Keratinocyte (primary cell): ENCODE data around the gene ODAD4. TPM values are rescaled to one million over a fixed set of nuclear protein-coding genes. Genes with fewer than 3 reads are reported as not detected.

Experiments
- DNase-seq: peaks from one replicate; pipeline ENCODE4 v3.0.0-alpha.2; 2011; ENCODE audit warnings: low read depth, missing footprints, low spot score
- FAIRE-seq: peaks from 2 replicates; lab custom pipeline; 2011; peaks lifted over from hg19 to GRCh38; lab: Jason Lieb, UNC
- H2AFZ ChIP-seq: 2 replicates; pipeline ENCODE4 v1.6.0; 2012; ENCODE audit warnings: low read length, control low read depth, inconsistent platforms; ENCODE audit not compliant: control insufficient read depth
- H3K27ac ChIP-seq: 2 replicates; pipeline ENCODE4 v1.5.1; 2011; ENCODE audit warnings: low read length; ENCODE audit not compliant: control insufficient read depth, insufficient read depth
- H3K27me3 ChIP-seq: 3 replicates; pipeline ENCODE4 v1.6.0; 2011; ENCODE audit warnings: low read length; ENCODE audit not compliant: control insufficient read depth, insufficient read depth; ENCODE audit errors: extremely low read depth
- H3K36me3 ChIP-seq, 2 experiments: 2 replicates in 1 of 2; 3 replicates in 1 of 2; pipeline ENCODE4 v1.5.1; 2011; ENCODE audit warnings: low read length in 2 of 2, mild to moderate bottlenecking in 1 of 2; ENCODE audit not compliant: control insufficient read depth in 2 of 2, insufficient read depth in 2 of 2; ENCODE audit errors: extremely low read depth in 1 of 2
- H3K4me1 ChIP-seq: 3 replicates; pipeline ENCODE4 v1.5.1; 2011; ENCODE audit warnings: low read length; ENCODE audit not compliant: control insufficient read depth, insufficient read depth; ENCODE audit errors: extremely low read depth
- H3K4me2 ChIP-seq: 3 replicates; pipeline ENCODE4 v1.6.0; 2011; ENCODE audit warnings: low read depth, low read length; ENCODE audit not compliant: control insufficient read depth, insufficient read depth; ENCODE audit errors: extremely low read depth
- H3K4me3 ChIP-seq, 3 experiments: fragments of 200-600 bp in 1 of 3; sonication (generic) in 1 of 3; 2 replicates in 2 of 3; 3 replicates in 1 of 3; pipeline ENCODE4 v1.5.1; 2011 to 2016; ENCODE audit warnings: low read length in 3 of 3, mild to moderate bottlenecking in 3 of 3, control low read depth in 2 of 3, inconsistent platforms in 1 of 3, low read depth in 1 of 3, mixed read lengths in 1 of 3, mixed run types in 1 of 3, moderate library complexity in 1 of 3; ENCODE audit not compliant: control insufficient read depth in 2 of 3, insufficient read depth in 2 of 3; ENCODE audit errors: extremely low read depth in 1 of 3
- H3K79me2 ChIP-seq: 2 replicates; pipeline ENCODE4 v1.6.0; 2012; ENCODE audit warnings: low read length; ENCODE audit not compliant: control insufficient read depth, insufficient read depth
- H3K9ac ChIP-seq: 3 replicates; pipeline ENCODE4 v1.6.0; 2011; ENCODE audit warnings: low read length; ENCODE audit not compliant: control insufficient read depth, insufficient read depth; ENCODE audit errors: extremely low read depth
- H3K9me1 ChIP-seq: 3 replicates; pipeline ENCODE4 v1.6.0; 2011; ENCODE audit warnings: low read length; ENCODE audit not compliant: control insufficient read depth, insufficient read depth; ENCODE audit errors: extremely low read depth
- H3K9me3 ChIP-seq: 2 replicates; pipeline ENCODE4 v1.5.1; 2012; ENCODE audit warnings: low read depth, low read length; ENCODE audit not compliant: control insufficient read depth
- H4K20me1 ChIP-seq: 3 replicates; pipeline ENCODE4 v1.6.0; 2011; ENCODE audit warnings: low read length; ENCODE audit not compliant: control insufficient read depth, insufficient read depth; ENCODE audit errors: extremely low read depth
- CTCF ChIP-seq, 3 experiments: IDR thresholded peaks in 1 of 3; conservative IDR thresholded peaks in 1 of 3; optimal IDR thresholded peaks in 1 of 3; 2 replicates in 2 of 3; 3 replicates in 1 of 3; pipeline versions ENCODE3 to v1.5.1; 2011; ENCODE audit warnings: low read length in 3 of 3, mild to moderate bottlenecking in 3 of 3, moderate library complexity in 2 of 3, control low read depth in 1 of 3, inconsistent platforms in 1 of 3; ENCODE audit not compliant: insufficient read depth in 2 of 3; ENCODE audit errors: extremely low read depth in 1 of 3
- EZH2 ChIP-seq: IDR thresholded peaks from one replicate; pipeline ENCODE4 v1.6.1; 2012; ENCODE audit warnings: inconsistent platforms, mild to moderate bottlenecking, low read length, moderate library complexity
- dilution Hi-C: fragments of 300-500 bp; cut with MboI; formaldehyde crosslinking; loops from one replicate; pipeline ENCODE4 v1.7.0; 2020; ENCODE audit warnings: low sequenced_read_pairs; ENCODE audit not compliant: extremely low pct_ligation_motif_present
- polyA plus RNA-seq, 5 experiments: library from polyadenylated mRNA; depleted of rRNA in 3 of 5; stranded (reverse) in 3 of 5; stranded (forward) in 1 of 5; unstranded in 1 of 5; fragments of >200 nt; gene quantifications; 1 replicate in 1 of 5; 2 replicates in 3 of 5; 3 replicates in 1 of 5; pipeline versions ENCODE4 v1.2.1 to v1.2.3, GENCODE V29; 2011 to 2012; ENCODE audit warnings: missing spikeins in 2 of 5, low read depth in 1 of 5, low replicate concordance in 1 of 5

ODAD4 gene
- polyA plus RNA-seq, 1 donor (not counting 4 experiments of a cell fraction or from before 2014, with no cell fraction given) = 0.20 TPM

- dilution Hi-C loops = no loop called here
- peaks cover 15% of the 10 kb centered on the region for H3K4me1 ChIP-seq
- no peaks in the 10 kb centered on the region for H3K36me3 ChIP-seq
- H3K27me3 ChIP-seq = peaks cover 5% of the 10 kb centered on the region
- H3K9me1 ChIP-seq = no peaks in the 10 kb centered on the region
- H3K9ac ChIP-seq = no peak overlapping the region
- H3K4me2 ChIP-seq = no peak overlapping the region
- H2AFZ ChIP-seq = no peak overlapping the region
- no peak for TF ChIP-seq EZH2
- peak; percentile 89 to 98 (median 94) for TF ChIP-seq CTCF (optimal IDR thresholded peaks at IDR 0.05 in 1 of 3, IDR thresholded peaks at IDR 0.05 in 1 of 3, conservative IDR thresholded peaks at IDR 0.05 in 1 of 3; ENCODE audit: extremely low read depth in 1 of 3, insufficient read depth in 2 of 3, low read length in 3 of 3)
- DNase-seq = no peak
- no peak overlapping the region for H3K4me3 ChIP-seq
- H4K20me1 ChIP-seq = no peaks in the 10 kb centered on the region
- H3K27ac ChIP-seq = no peak overlapping the region
- H3K79me2 ChIP-seq = peaks cover 12% of the 10 kb centered on the region
- peak; percentile 59 for FAIRE-seq
- no peaks in the 10 kb centered on the region for H3K9me3 ChIP-seq
These were observed 32.5 kb downstream of the ODAD4 start for GRCh38 chr17:41962768-41963434.

- peak; percentile 77 for DNase-seq
- peak overlapping the region; percentile 99 for H3K4me2 ChIP-seq
- no peaks in the 10 kb centered on the region for H3K9me1 ChIP-seq
- H3K4me1 ChIP-seq = peaks cover 15% of the 10 kb centered on the region
- dilution Hi-C loops = no loop called here
- H2AFZ ChIP-seq = peak overlapping the region; percentile 58
- H3K79me2 ChIP-seq = peaks cover 27% of the 10 kb centered on the region
- no peaks in the 10 kb centered on the region for H4K20me1 ChIP-seq
- H3K27me3 ChIP-seq = peaks cover 5% of the 10 kb centered on the region
- H3K27ac ChIP-seq = peak overlapping the region; percentile 71
- FAIRE-seq = peak; percentile 95
- no peaks in the 10 kb centered on the region for H3K9me3 ChIP-seq
- peak overlapping the region; percentile 89 for H3K9ac ChIP-seq
- TF ChIP-seq EZH2 (no peak), CTCF (optimal IDR thresholded peaks at IDR 0.05 in 1 of 3, IDR thresholded peaks at IDR 0.05 in 1 of 3, conservative IDR thresholded peaks at IDR 0.05 in 1 of 3; ENCODE audit: extremely low read depth in 1 of 3, insufficient read depth in 2 of 3, low read length in 3 of 3) (peak in 1 of 3 experiments; percentile 25)
- H3K4me3 ChIP-seq = peak overlapping the region; percentile 79 to 96 (median 91)
- peaks cover 9 to 10% of the 10 kb centered on the region in 2 experiments for H3K36me3 ChIP-seq
These were observed 35.5 kb downstream of the ODAD4 start for GRCh38 chr17:41965694-41966462.
